ENCODE data around the gene BACE1-AS. TPM values are rescaled to one million over a fixed set of nuclear protein-coding genes. Genes with fewer than 3 reads are reported as not detected.

The BACE1-AS gene
- total RNA-seq, 1 donor from 2014 or later = 20.0 TPM

DNA sequence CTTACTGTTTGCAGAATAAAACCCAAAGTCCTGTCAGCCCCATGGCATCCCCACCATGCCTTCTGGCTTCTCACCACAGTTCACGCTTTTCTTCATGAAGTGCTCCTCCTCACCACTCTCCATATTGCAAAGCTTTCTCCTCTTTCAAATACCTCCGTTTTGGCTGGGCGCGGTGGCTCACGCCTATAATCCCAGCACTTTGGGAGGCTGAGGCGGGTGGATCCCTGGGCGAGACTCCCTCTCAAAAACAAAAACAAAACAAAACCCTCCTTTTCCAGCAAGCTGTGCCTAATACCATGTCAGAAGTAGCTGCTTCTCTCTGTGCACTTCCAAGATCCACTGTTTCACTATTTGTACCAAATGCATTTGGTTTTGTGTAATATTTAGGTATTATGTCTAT, 18.2 kb downstream of the BACE1-AS start:
- H3K4me3 Mint-ChIP-seq = no peak overlapping the region
- H3K9me3 Mint-ChIP-seq = no peaks in the 10 kb centered on the region
- H3K27me3 Mint-ChIP-seq (ENCODE audit: low read depth) = no peaks in the 10 kb centered on the region
- H3K27ac Mint-ChIP-seq = no peak overlapping the region
- peaks cover 3% of the 10 kb centered on the region for H3K4me1 Mint-ChIP-seq
- H3K36me3 Mint-ChIP-seq = no peaks in the 10 kb centered on the region
- DNase-seq (ENCODE audit: low spot score in 2 of 2, unreplicated experiment in 2 of 2) = no peak
- TF ChIP-seq, protein P1, sequence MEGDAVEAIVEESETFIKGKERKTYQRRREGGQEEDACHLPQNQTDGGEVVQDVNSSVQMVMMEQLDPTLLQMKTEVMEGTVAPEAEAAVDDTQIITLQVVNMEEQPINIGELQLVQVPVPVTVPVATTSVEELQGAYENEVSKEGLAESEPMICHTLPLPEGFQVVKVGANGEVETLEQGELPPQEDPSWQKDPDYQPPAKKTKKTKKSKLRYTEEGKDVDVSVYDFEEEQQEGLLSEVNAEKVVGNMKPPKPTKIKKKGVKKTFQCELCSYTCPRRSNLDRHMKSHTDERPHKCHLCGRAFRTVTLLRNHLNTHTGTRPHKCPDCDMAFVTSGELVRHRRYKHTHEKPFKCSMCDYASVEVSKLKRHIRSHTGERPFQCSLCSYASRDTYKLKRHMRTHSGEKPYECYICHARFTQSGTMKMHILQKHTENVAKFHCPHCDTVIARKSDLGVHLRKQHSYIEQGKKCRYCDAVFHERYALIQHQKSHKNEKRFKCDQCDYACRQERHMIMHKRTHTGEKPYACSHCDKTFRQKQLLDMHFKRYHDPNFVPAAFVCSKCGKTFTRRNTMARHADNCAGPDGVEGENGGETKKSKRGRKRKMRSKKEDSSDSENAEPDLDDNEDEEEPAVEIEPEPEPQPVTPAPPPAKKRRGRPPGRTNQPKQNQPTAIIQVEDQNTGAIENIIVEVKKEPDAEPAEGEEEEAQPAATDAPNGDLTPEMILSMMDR (IDR thresholded peaks at IDR 0.05; ENCODE audit: unreplicated experiment) = no peak

DNA sequence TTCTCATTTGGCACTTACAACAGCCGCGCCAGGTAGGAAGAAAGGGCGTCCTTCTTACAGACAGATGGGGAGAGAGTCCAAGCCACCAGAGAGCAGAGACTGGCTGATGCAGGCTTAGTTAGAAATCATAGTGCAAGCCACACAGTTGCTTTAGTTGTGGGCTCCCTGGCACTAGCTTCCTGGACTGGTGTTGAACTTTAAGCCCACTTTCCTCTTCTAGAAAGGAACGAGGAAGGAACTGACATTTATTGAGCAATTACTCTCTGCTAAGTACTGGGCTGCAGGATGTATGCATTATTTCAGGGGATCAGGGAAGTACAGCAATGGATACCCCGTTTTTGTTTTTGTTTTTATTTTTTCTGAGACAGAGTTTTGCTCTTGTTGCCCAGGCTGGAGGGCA, 21.9 kb downstream of the BACE1-AS start:
- no peak for DNase-seq (ENCODE audit: low spot score in 2 of 2, unreplicated experiment in 2 of 2)
- H3K27me3 Mint-ChIP-seq (ENCODE audit: low read depth) = no peaks in the 10 kb centered on the region
- no peaks in the 10 kb centered on the region for H3K9me3 Mint-ChIP-seq
- no peak overlapping the region for H3K27ac Mint-ChIP-seq
- no peaks in the 10 kb centered on the region for H3K36me3 Mint-ChIP-seq
- peaks cover 18% of the 10 kb centered on the region for H3K4me1 Mint-ChIP-seq
- TF ChIP-seq, protein P1 (IDR thresholded peaks at IDR 0.05; ENCODE audit: unreplicated experiment) = no peak
- H3K4me3 Mint-ChIP-seq = no peak overlapping the region

DNA sequence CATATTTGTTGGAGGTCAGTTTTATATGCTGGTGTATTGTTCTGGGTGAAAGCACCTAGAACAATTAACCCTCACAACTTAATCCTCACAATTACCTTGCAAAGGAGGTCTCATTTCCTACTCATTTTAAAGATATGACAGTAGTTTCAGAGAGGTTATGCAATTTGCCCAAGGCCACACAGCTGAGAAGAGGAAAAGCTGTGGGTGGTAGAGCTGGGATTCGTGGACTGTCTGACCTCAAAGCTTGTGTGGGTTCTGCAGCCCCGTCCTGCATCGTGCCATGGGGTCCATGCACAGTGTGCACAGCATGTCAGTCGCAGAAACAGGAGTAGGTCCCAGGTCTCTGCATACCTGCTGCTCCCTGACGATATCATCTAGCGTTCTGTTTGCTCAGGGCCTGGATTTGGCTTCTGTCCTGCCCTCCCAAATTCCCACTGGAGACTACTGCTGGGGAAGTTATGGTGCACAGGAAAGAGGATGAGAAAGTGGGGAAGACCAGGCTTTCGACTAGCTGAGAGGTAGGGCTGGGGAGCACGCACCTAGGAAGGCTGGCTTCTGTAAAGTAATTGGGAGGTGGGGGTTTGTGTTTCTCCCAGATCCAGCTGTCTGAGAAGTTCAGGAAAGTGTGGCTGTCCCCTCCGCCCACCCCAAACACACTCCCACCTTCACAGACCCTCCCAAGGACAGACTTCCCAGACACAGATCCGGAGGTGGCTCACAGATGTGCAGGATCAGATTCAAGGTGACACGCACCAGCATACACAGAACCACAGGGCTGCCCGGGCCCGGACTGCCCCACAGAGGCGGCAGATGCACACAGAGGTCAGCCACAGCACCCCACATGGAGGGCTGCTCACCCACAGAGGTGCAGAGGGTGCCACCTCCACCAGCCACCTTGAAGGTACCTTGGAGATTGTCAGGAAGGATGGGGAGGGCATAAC, 23.0 kb downstream of the BACE1-AS start:
- H3K27me3 Mint-ChIP-seq (ENCODE audit: low read depth) = no peaks in the 10 kb centered on the region
- H3K27ac Mint-ChIP-seq = no peak overlapping the region
- H3K9me3 Mint-ChIP-seq = no peaks in the 10 kb centered on the region
- H3K4me1 Mint-ChIP-seq = peaks cover 18% of the 10 kb centered on the region
- H3K36me3 Mint-ChIP-seq = no peaks in the 10 kb centered on the region
- no peak for DNase-seq (ENCODE audit: low spot score in 2 of 2, unreplicated experiment in 2 of 2)
- TF ChIP-seq, protein P1 (IDR thresholded peaks at IDR 0.05; ENCODE audit: unreplicated experiment) = no peak
- H3K4me3 Mint-ChIP-seq = peak overlapping the region; percentile 71

DNA sequence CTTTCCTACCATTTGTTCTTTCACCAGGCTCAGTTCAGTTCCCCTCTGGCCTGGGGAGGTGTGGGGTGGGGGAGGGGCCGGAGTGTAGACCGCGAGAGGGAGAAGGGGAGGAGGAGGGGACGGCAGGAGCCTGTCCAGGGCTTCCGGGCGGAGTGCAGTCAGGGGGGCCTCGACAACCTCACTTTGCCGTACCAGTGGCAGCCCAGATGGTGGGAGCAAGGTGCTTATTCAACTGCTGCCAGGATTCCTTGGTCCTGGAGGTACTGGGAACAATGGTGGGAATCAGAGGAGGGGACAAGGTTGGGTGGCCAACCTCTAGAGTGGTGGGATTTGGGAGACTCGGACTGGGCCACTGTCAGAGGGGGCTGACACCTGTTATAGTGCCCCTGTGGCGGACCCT, 23.7 kb downstream of the BACE1-AS start:
- H3K27me3 Mint-ChIP-seq (ENCODE audit: low read depth) = no peaks in the 10 kb centered on the region
- H3K9me3 Mint-ChIP-seq = no peaks in the 10 kb centered on the region
- peaks cover 18% of the 10 kb centered on the region for H3K4me1 Mint-ChIP-seq
- H3K27ac Mint-ChIP-seq = no peak overlapping the region
- no peaks in the 10 kb centered on the region for H3K36me3 Mint-ChIP-seq
- peak overlapping the region; percentile 71 for H3K4me3 Mint-ChIP-seq
- TF ChIP-seq, protein P1 (IDR thresholded peaks at IDR 0.05; ENCODE audit: unreplicated experiment) = no peak
- DNase-seq (ENCODE audit: low spot score in 2 of 2, unreplicated experiment in 2 of 2) = no peak

DNA sequence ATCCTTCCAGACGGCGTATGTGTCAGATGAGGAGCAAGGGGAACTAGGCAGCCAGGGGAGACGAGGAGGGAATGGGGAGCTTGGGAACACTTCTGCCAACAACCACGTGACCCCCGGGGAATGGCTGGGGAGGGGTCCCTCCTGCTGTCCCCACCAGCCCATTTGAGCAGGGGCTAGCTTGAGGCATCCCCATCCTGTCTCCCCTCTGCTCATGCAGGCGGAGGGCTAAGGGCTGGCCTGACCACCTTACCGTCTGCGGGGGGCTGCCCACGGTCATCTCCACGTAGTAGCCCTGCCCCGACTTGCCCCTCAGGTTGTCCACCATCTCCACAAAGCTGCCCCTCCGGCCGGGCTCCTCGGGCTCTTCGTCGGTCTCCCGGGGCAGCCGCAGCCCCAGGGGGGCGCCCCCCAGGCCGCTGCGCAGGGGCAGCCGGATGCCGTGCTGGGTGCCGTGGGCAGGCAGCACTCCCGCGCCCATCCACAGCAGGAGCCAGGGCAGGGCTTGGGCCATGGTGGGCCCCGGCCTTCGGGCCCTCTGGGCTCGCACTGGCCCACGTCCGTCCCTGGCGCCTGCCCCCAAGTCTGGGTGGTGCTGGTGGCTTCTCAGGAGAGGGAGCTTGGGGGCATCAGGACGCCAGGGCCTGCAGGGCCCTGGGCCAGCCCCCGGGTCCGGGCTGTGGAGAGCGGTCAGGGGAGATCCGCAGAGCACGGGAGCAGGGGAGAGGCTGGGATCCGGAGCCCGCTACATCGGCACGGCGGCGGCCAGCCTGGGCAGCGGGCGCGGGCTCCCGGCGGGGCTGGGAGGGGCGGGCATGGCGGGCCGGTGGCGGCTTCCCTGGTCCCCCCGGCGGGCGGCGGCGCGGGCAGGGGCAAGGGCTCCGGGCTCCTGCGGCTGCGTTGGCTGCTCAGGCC, 24.4 kb downstream of the BACE1-AS start:
- Mint-ChIP-seq H3K4me3 (peak overlapping the region; percentile 92), H3K27me3 (ENCODE audit: low read depth) (no peaks in the 10 kb centered on the region), H3K36me3 (no peaks in the 10 kb centered on the region), H3K9me3 (no peaks in the 10 kb centered on the region), H3K27ac (no peak overlapping the region), H3K4me1 (peaks cover 18% of the 10 kb centered on the region)
- peak in 1 of 2 experiments; percentile 69 for DNase-seq (ENCODE audit: low spot score in 2 of 2, unreplicated experiment in 2 of 2)
- TF ChIP-seq, protein P1 (IDR thresholded peaks at IDR 0.05; ENCODE audit: unreplicated experiment) = no peak
